ENCODE data around the gene BDKRB2.

The BDKRB2 gene

DNA sequence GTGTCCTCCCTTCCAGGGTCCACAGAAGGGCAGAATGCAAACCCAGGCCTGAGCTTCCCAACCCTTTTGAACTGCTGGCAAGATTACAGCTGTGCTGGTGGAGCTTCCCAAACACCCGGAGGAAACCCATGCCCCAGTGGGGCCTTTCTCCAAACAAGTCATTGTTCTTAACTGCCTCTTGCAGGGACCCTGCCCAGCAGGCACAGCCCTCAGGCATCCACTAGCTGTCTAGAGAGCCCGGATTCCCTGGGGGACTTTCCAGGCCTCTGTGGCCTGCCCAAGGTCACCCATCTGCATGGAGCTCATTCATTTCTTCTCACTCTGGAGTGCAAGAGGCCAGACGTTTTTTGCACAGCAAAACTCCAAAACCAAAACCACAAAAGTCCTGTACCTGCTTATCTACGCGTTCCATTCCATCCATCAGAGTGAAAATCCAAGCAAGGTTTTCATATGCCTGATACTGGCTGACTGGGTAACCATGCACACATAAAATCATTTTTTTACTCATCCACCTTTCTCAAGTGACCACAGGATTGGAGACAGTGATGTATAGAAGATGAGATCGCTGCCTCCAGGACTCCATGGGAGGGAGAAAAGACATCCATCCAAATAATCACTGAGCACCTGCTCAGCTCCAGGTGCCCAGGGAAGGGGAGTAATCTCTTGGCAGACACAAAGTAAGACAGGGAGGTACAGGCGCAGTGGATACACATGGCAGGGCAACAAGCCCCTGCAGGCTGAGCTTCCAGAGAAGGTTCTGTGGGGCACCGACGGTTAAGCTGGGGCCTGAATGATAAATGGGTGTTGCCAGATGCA lies 17.2 kb upstream of the BDKRB2 start:
- ChIA-PET POLR2A (no interaction called here), CTCF (no interaction called here)
- TF ChIP-seq SP1 (IDR thresholded peaks at IDR 0.05) (no peak), ARNT (IDR thresholded peaks at IDR 0.05) (no peak), FOXM1 (IDR thresholded peaks at IDR 0.05; ENCODE audit: borderline replicate concordance) (no peak), ZNF384 (IDR thresholded peaks at IDR 0.05) (no peak), HDGF (IDR thresholded peaks at IDR 0.05; ENCODE audit: borderline replicate concordance) (no peak), CTBP1 (IDR thresholded peaks at IDR 0.05; ENCODE audit: borderline replicate concordance) (no peak), ELF4 (IDR thresholded peaks at IDR 0.05) (no peak), FOXK2 (IDR thresholded peaks at IDR 0.05) (no peak)
- no peak for DNase-seq (ENCODE audit: extremely low spot score)

DNA sequence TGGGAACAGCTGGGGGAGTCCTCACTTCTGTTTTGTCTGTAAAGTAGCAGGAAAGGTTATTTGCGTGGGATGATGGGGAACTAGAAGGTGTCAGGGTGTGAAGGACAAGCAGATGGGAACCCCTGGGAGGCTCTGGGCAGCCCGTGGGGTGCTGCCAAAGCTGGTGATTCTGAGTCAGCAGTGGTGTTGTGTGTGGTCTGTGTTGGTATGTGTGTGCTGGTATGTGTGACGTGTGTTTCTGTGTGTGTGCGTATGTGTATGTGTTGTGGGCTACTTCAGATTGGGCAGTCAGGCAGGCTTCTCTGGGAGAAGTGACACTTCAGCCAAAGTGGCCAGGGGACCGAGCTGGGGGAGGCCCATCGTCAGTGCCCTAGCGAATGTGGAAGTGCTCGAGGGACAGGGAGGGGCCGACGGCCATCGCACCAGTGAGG lies 15.3 kb upstream of the BDKRB2 start:
- POLR2A ChIA-PET: interaction anchor here (0.7 kb wide), 1 partner anchor 15 kb away, joined by 3 read pairs; the partner anchor contains the start of gene BDKRB2
- DNase-seq (ENCODE audit: extremely low spot score): no peak
- CTCF ChIA-PET: no interaction called here

DNA sequence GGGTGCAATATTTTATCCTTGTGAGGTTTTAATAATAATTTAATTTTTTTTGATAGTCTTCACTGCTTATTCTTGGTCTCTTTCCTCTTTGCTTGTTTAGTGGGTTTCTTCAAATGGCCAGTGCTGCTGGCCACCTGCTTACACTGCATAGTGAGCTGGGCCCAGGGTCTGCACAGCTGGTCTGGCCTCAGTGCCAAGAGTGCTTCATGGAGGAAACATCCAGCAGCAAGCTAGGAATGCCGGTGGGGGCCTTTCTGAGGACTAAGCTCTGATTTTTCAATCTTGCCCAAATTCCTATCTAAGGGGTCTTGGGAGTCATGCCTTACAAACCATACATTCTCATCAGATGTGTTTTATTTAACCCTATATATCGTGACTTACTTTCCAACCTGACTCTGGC lies 13.3 kb upstream of the BDKRB2 start:
- TF ChIP-seq FOXK2 (IDR thresholded peaks at IDR 0.05) (no peak), BHLHE40 (IDR thresholded peaks at IDR 0.05; ENCODE audit: borderline replicate concordance) (no peak), TARDBP (IDR thresholded peaks at IDR 0.05) (no peak), CTBP1 (IDR thresholded peaks at IDR 0.05; ENCODE audit: borderline replicate concordance) (no peak), NFRKB (IDR thresholded peaks at IDR 0.05) (no peak), FOXM1 (IDR thresholded peaks at IDR 0.05; ENCODE audit: borderline replicate concordance) (no peak), HDGF (IDR thresholded peaks at IDR 0.05; ENCODE audit: borderline replicate concordance) (no peak), SP1 (IDR thresholded peaks at IDR 0.05) (no peak), SUZ12 (IDR thresholded peaks at IDR 0.05) (no peak), FOXA1 (IDR thresholded peaks at IDR 0.05) (no peak), ELF4 (IDR thresholded peaks at IDR 0.05) (no peak), ARNT (IDR thresholded peaks at IDR 0.05) (no peak), ZNF384 (IDR thresholded peaks at IDR 0.05) (no peak), LEF1 (IDR thresholded peaks at IDR 0.05; ENCODE audit: borderline replicate concordance) (no peak)
- TF ChIP-seq, protein P1, sequence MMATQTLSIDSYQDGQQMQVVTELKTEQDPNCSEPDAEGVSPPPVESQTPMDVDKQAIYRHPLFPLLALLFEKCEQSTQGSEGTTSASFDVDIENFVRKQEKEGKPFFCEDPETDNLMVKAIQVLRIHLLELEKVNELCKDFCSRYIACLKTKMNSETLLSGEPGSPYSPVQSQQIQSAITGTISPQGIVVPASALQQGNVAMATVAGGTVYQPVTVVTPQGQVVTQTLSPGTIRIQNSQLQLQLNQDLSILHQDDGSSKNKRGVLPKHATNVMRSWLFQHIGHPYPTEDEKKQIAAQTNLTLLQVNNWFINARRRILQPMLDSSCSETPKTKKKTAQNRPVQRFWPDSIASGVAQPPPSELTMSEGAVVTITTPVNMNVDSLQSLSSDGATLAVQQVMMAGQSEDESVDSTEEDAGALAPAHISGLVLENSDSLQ (IDR thresholded peaks at IDR 0.05): no peak
- no peak for DNase-seq (ENCODE audit: extremely low spot score)
- POLR2A ChIA-PET: no interaction called here
- CTCF ChIA-PET: no interaction called here

More for the DNA sequence above, 15.3 kb upstream of the BDKRB2 start:
- no peak for TF ChIP-seq SUZ12 (IDR thresholded peaks at IDR 0.05)
- TF ChIP-seq, protein P1 (IDR thresholded peaks at IDR 0.05): no peak
- no peak for TF ChIP-seq LEF1 (IDR thresholded peaks at IDR 0.05; ENCODE audit: borderline replicate concordance)
- no peak for TF ChIP-seq ARNT (IDR thresholded peaks at IDR 0.05)
- TF ChIP-seq NFRKB (IDR thresholded peaks at IDR 0.05): no peak
- no peak for TF ChIP-seq HDGF (IDR thresholded peaks at IDR 0.05; ENCODE audit: borderline replicate concordance)

DNA sequence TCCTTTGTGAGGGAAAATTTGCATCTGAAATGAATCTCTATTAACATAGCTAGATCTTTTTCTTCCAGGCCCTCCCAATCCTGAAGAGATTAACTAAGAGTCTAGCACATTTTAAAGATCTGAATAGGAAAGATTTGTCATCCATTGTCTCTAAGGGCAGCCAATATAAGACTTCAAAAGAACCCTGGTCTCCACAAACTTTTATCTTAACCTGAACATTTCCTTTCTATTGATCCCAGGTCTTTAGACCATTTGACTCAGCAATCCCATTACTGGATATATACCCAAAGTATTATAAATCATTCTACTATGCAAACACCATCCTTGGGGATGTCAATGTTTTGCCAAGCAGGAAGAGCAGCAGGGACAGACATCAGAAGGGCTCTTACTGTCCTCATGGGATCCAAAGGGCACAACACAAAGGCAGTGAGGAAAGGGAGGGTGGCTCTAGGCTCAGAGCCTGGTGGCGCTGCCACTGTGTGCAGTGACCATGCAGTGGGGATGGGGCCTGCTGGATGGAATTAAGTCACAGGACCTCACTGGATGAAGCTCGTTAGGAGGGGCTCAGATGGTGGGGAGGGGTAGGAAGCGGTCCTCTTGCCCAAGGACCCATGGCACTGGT lies 12.7 kb upstream of the BDKRB2 start:
- ChIA-PET CTCF (no interaction called here), POLR2A (no interaction called here)
- no peak for DNase-seq (ENCODE audit: extremely low spot score)
- TF ChIP-seq, protein P1 (IDR thresholded peaks at IDR 0.05): no peak
- TF ChIP-seq ELF4 (IDR thresholded peaks at IDR 0.05) (no peak), TARDBP (IDR thresholded peaks at IDR 0.05) (no peak), FOXK2 (IDR thresholded peaks at IDR 0.05) (no peak), CTBP1 (IDR thresholded peaks at IDR 0.05; ENCODE audit: borderline replicate concordance) (no peak), SP1 (IDR thresholded peaks at IDR 0.05) (no peak), NFRKB (IDR thresholded peaks at IDR 0.05) (no peak), L3MBTL2 (conservative IDR thresholded peaks at IDR 0.05) (no peak), ARNT (IDR thresholded peaks at IDR 0.05) (no peak)

DNA sequence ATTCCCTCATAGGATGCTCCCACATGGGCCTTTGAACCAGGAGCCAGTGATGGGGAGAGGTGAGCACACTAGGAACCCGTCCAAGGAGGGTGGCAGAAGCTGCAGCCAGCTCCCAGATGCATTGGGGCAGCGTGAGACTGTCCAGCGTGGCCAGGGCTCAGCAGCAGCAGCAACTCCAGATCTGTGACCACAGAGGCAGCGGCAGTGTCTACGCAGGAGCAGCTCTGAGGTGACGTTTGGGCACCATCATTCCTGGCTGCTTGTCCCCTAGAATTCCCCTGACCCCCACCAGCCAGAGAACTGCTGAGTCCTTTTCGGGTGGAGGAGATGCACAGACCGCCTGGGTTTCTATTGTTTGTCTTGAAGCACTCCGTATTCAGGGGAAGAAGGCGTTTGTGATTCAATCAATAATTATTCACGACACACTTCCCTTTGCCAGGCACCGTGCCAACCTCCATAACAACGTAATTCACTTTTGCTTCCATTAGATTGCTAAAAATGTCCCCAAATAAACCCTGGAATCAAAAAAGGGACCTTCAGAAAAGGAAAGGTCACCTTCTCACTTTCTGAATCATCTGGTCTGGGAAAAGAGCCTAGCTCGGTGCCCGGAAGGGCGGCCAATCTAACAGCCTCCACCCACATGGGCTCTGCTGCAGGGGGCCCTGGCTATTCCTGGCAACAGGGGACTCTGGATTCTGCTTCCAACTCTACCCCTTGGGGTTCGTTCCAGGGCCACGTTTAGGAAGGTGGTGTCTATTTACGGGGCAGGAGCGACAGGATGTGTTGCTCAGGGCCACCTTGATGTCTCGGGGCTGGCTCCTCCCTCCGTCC lies 11.4 kb upstream of the BDKRB2 start:
- no peak for DNase-seq (ENCODE audit: extremely low spot score)
- ChIA-PET POLR2A (interaction anchor here (0.6 kb wide), 1 partner anchor 25 kb away, joined by 3 read pairs; no protein-coding TSS in a partner anchor), CTCF (no interaction called here)
- TF ChIP-seq BHLHE40 (IDR thresholded peaks at IDR 0.05; ENCODE audit: borderline replicate concordance) (no peak), FOXM1 (IDR thresholded peaks at IDR 0.05; ENCODE audit: borderline replicate concordance) (no peak), ARNT (IDR thresholded peaks at IDR 0.05) (no peak), L3MBTL2 (conservative IDR thresholded peaks at IDR 0.05) (no peak), ELF4 (IDR thresholded peaks at IDR 0.05) (no peak), TARDBP (IDR thresholded peaks at IDR 0.05) (no peak), SUZ12 (IDR thresholded peaks at IDR 0.05) (no peak), LEF1 (IDR thresholded peaks at IDR 0.05; ENCODE audit: borderline replicate concordance) (no peak)

Data from HEK293T (cell line).